Transverse colon (tissue), 4 donors: ENCODE results near the gene AFTPH.

ENCODE experiments used
- POLR2A ChIP-seq: fragments of 450-650 bp; IDR thresholded peaks from one replicate; pipeline ENCODE4 v1.6.1; 2016; ENCODE audit warnings: antibody characterized with exemption, mild to moderate bottlenecking, moderate library complexity
- POLR2AphosphoS5 ChIP-seq, 3 donors: sonication (generic); formaldehyde crosslinking; IDR thresholded peaks; one replicate each; pipeline ENCODE4 v1.6.1; 2016; ENCODE audit warnings: antibody characterized with exemption in 3 of 3
- TF ChIP-seq, protein P1 (sequence below), 5 experiments: fragments of 200-600 bp in 3 of 5; fragments of 450-650 bp in 2 of 5; sonication (generic) in 3 of 5; IDR thresholded peaks; 1 replicate in 2 of 5; 2 replicates in 3 of 5; pipeline ENCODE4 v1.5.1; 2016 to 2017; ENCODE audit warnings: antibody characterized with exemption in 5 of 5, inconsistent platforms in 3 of 5, mild to moderate bottlenecking in 2 of 5, moderate library complexity in 1 of 5

DNA sequence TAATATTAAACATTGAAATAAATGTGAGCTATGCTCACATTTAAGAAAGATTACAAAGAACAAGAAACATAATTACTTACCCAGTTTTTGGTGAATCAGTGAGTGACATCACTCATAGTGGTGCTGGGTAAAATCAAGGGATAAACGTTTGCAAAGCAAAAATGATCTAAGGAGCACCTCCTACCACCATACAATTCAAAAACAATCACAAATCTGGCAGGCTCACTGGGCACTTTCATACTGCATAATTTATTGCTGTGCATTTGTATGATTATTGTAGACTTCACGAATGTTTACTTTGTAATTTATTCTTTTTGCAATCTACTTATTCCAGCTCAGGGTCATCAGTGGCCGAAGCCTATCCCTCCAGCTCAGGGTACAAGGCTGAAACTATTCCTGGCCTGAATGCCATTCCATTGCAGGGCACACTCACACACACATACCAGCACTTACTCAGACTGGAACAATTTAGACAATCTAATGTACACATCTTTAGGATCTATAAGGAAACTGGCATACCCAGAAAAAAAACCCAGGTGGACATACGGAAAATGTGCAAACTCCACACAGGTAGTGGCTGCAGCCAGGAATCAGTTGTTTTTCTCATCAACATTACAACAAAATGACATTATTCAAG, 34.4 kb downstream of the AFTPH start:
- no peak for TF ChIP-seq POLR2A
- TF ChIP-seq, protein P1, sequence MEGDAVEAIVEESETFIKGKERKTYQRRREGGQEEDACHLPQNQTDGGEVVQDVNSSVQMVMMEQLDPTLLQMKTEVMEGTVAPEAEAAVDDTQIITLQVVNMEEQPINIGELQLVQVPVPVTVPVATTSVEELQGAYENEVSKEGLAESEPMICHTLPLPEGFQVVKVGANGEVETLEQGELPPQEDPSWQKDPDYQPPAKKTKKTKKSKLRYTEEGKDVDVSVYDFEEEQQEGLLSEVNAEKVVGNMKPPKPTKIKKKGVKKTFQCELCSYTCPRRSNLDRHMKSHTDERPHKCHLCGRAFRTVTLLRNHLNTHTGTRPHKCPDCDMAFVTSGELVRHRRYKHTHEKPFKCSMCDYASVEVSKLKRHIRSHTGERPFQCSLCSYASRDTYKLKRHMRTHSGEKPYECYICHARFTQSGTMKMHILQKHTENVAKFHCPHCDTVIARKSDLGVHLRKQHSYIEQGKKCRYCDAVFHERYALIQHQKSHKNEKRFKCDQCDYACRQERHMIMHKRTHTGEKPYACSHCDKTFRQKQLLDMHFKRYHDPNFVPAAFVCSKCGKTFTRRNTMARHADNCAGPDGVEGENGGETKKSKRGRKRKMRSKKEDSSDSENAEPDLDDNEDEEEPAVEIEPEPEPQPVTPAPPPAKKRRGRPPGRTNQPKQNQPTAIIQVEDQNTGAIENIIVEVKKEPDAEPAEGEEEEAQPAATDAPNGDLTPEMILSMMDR (IDR thresholded peaks at IDR 0.05): no peak
- TF ChIP-seq POLR2AphosphoS5 (IDR thresholded peaks at IDR 0.05): no peak
